Measurements from ENCODE around the gene MAN1A2.

GRCh38 chr1:117412472-117412871, 45.2 kb downstream of the MAN1A2 start:
- TF ChIP-seq, protein P1, sequence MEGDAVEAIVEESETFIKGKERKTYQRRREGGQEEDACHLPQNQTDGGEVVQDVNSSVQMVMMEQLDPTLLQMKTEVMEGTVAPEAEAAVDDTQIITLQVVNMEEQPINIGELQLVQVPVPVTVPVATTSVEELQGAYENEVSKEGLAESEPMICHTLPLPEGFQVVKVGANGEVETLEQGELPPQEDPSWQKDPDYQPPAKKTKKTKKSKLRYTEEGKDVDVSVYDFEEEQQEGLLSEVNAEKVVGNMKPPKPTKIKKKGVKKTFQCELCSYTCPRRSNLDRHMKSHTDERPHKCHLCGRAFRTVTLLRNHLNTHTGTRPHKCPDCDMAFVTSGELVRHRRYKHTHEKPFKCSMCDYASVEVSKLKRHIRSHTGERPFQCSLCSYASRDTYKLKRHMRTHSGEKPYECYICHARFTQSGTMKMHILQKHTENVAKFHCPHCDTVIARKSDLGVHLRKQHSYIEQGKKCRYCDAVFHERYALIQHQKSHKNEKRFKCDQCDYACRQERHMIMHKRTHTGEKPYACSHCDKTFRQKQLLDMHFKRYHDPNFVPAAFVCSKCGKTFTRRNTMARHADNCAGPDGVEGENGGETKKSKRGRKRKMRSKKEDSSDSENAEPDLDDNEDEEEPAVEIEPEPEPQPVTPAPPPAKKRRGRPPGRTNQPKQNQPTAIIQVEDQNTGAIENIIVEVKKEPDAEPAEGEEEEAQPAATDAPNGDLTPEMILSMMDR (IDR thresholded peaks at IDR 0.05) = no peak
- TF ChIP-seq POLR2A (IDR thresholded peaks at IDR 0.05) = no peak
